GM12873 (cell line): Measurements from ENCODE around the gene TBC1D4.

ENCODE experiments used
- TF ChIP-seq, protein P1 (sequence below): IDR thresholded peaks from 2 replicates; pipeline ENCODE4 v1.5.1; 2012; ENCODE audit warnings: low read depth, mild to moderate bottlenecking, moderate library complexity, low read length, control low read depth; ENCODE audit not compliant: insufficient read depth; ENCODE audit errors: missing control alignments

The TBC1D4 gene

DNA sequence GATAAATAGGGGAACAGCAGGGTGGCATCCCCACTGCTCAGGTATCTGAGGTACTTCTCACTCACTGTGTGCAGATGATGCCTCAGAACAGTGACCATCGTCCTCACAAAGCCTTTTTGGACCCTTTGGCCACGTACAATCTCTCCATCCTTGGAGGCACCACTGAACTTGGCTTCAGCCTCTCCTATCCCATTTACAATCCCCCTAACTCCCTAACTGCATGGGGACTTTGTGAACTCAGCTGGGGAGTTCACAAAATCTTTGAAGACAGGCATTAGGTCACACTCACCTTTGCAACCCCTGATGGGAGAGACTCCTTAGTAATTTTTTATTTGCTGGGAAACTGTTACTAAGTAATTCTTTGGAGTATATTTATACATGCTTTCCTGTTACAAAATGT lies 60.8 kb downstream of the TBC1D4 start:
- TF ChIP-seq, protein P1, sequence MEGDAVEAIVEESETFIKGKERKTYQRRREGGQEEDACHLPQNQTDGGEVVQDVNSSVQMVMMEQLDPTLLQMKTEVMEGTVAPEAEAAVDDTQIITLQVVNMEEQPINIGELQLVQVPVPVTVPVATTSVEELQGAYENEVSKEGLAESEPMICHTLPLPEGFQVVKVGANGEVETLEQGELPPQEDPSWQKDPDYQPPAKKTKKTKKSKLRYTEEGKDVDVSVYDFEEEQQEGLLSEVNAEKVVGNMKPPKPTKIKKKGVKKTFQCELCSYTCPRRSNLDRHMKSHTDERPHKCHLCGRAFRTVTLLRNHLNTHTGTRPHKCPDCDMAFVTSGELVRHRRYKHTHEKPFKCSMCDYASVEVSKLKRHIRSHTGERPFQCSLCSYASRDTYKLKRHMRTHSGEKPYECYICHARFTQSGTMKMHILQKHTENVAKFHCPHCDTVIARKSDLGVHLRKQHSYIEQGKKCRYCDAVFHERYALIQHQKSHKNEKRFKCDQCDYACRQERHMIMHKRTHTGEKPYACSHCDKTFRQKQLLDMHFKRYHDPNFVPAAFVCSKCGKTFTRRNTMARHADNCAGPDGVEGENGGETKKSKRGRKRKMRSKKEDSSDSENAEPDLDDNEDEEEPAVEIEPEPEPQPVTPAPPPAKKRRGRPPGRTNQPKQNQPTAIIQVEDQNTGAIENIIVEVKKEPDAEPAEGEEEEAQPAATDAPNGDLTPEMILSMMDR = no peak

DNA sequence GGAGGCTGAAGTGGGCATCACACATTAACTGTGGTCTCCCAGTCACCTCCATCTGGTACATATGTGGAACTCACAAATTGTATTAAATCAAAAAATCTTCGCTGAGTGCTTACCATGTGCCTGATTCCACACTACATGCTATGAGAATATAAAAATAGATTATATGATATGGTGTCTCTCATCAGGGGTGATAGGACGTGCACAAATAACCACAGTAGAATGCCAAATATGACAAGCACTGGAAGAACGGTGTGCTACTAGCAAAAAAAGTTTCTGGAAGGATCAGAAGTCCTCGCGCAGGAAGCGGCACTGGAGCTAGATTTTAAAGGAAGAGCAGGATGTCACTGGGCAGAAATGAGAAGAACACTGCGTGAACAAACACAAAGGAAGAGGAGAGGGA lies 62.3 kb downstream of the TBC1D4 start:
- TF ChIP-seq, protein P1 = no peak

DNA sequence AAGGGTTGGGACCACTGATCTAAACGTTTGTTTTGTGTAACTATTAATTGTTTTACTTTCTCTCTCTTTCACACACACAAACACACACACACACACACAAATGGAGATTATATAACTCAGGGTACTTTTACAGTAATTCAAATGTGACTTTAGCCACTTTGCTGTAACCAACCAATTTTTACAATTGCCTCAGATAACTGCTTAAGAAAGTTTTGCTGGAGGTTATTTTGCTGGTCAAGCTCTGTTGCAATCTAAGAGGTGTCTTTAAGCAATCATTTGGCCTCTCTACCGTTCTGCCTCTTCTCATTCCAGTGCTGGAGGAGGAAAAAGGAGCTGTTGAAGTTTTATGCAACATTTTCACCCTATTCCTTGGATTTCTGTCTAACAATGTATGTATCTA lies 63.0 kb downstream of the TBC1D4 start:
- TF ChIP-seq, protein P1 = no peak

DNA sequence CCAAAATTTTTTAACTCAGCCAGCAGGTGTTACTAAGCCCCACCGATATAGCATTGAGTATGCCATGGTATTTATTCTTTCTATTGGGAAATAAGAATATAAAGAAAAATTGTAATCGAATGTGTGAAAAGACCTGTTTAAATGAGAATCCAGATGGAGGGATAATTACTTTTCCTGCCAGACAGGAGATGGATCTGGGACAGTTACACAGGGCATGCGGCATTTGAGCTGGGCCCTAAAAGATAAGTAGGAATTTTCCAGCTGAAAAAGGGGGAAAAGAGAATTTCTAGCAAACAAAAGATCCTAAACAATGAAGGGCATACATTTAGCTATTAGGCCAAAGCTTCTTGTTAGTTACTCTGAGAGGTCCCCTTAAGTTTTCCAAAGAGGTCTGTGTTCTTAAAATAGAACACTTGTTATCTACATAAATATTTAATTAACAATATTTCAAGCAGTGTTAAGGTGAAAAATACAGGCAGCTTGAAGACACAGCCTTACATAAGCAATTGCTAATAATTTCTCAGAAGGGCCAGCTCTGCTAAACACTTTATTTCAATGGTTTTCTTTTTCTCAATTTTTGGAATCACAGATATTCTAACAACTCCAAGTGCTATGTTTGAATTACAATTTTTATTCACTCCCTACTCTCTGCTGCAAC lies 63.7 kb downstream of the TBC1D4 start:
- TF ChIP-seq, protein P1 = no peak

DNA sequence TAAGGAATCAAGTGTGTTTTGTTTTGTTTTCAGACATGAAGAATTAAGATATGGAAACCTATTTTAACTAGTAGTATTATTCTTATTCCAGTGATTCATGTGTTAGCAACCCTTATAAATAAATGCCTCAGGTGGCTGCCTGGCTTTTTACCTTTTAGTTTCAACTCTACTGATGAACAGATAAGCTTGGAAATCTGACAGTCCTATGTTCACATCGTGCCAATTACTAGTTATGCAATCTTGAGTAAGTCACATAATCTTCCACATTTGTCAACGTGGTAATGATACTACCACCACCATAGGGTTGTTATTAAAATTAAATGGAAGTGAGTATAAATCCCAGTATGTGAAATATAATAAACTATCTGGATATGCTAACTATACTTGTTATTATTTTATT lies 64.3 kb downstream of the TBC1D4 start:
- TF ChIP-seq, protein P1 = no peak

DNA sequence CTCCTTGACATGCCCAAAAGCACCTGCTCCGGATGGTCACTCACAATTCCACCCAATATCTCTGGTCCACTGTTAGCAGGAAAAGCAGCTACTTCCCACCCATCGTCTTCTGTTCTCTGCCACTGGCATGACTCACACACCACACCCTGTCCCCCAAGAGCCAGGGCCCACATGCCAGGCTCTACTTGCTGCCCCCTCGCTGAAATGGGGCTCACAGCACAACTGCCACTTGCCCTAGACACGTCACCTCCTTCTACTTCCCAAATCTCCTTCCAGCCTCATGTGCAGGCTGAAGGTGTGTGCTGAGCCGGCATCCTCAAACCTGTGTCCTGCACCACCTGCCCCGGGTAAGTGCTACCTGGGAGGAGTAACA lies 65.0 kb downstream of the TBC1D4 start:
- TF ChIP-seq, protein P1 = no peak

DNA sequence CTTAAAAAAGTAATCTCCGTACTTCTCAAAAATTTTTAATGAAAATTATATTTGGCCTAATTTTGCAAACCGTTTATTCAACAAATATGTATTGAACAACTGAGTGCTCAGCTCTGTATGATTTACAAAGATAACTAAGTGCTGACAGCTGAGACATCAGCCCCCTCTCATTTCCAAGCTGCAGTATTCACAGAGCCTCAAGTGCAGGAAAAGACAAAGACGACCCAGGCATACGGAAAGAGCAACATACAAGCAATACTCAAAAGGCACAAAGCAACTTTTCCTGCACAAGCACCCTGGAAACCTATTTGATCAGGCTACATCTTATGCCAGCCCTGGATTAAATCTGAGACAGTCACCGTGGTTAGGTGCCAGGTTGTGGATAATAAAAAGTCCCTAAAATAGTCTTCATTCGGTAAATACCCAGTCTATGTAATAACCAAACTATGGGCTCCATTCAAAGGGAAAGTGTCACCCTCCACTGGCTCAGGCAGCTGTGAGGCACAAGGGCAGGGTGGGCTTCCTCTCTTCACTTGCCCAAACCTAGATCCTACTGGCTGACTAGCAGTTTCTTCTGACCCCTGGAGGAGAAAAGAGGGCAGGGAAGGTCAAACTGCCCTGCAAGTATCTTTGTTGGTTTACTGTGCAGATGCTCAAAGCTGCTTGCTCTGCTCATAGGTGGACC lies 65.5 kb downstream of the TBC1D4 start:
- TF ChIP-seq, protein P1 = peak; percentile 43
